ENCODE results near the gene CNRIP1.
"Not testable (repeated sequence)": the region's sequence is repeated elsewhere in the genome, so short reads cannot be mapped to it uniquely, and the experiment has no call there.

Gene CNRIP1, protein sequence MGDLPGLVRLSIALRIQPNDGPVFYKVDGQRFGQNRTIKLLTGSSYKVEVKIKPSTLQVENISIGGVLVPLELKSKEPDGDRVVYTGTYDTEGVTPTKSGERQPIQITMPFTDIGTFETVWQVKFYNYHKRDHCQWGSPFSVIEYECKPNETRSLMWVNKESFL

GRCh38 chr2:68319398-68320117 lies at the start of gene CNRIP1:
Gene CNRIP1 (minus strand): TSS chr2:68319949. CDS start chr2:68319400, 549 bp downstream.
- no peak for DNase-seq

GRCh38 chr2:68369337-68369734 lies 49.6 kb upstream of the CNRIP1 start:
- no peak for DNase-seq

GRCh38 chr2:68368654-68369336 lies 49.0 kb upstream of the CNRIP1 start:
- DNase-seq, result no peak

DNA sequence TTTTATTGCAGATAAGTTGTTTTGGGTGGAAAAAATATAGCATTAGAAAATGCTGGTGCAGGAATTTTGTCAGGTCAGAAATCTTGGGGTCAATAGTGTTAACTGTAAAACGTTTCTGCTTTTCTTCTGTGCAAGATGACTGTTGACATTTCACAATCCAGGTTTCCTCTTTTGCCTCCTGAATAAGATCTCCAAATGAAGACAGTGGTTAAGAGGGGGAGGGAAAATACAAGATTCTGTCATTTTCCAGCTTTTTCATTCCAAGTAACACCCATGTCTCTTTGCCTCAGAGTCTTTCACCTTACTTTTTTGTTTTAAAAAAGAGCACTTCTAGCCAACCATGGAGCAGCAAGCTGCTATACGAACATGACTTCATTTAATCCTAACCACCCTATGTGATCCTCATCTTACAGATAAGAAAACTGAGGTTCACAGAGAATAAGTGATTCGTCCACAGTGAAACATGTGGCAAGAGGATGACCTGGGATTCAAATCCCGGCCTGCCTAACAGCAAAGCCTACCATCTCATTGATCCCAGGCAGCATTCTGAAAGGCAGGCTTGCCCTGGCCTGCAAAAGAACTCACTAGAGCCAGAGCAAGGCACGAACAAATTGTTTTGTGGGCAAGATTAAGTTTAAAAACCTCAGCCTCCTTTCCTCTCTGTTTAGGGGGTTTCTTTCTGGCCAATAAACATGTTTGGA lies 48.4 kb upstream of the CNRIP1 start:
- DNase-seq, result no peak

- DNase-seq, result peak; percentile 16
Measured at GRCh38 chr2:68366083-68366560, 46.4 kb upstream of the CNRIP1 start.

- DNase-seq, result peak; percentile 71
Measured at GRCh38 chr2:68365087-68365486, 45.3 kb upstream of the CNRIP1 start, which contains the start of gene PLEK. Gene PLEK (plus strand): TSS chr2:68365282. CDS start chr2:68365352, 70 bp downstream.

- no peak for DNase-seq
Measured at GRCh38 chr2:68363721-68364120, 44.0 kb upstream of the CNRIP1 start.

- no peak for DNase-seq
Measured at GRCh38 chr2:68362749-68363148, 43.0 kb upstream of the CNRIP1 start.

- DNase-seq, result peak; percentile 74
Measured at GRCh38 chr2:68362069-68362468, 42.3 kb upstream of the CNRIP1 start.

- DNase-seq, result no peak
Measured at GRCh38 chr2:68359889-68360288, 40.1 kb upstream of the CNRIP1 start.

DNA sequence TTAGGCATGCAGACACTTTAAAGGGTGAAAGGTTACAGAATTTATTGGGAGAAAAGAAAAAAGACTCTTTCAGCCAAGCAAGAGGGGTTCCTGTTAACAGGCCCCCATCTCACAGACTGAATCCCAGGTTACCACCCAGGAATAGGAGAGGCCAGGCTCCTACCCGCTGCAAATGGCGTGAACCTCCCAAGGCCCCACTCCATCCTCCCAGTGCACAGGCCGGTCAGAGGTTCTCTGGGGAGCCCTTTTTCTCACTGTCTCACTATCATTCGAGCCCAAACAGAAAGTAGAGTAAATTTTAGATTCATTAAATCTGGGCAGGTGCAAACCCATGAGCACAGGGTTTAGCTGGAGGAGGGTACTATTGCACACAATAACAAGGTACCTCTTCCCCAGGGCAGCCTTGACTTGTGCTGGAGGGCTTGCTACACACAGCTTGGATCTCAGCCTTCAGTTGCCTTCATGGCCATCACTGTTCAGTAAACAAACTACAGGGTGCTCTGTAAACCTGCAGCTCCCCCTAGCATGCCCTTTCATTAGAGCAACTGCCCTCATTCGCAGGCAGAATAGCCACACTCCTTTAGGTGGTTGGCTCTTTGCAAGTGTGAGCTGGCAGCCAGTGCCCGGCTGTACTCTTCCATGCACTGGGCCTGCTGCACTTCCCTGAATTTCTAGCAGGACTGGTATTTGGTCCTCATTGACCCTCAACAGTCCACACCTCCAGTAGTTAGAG lies 38.0 kb upstream of the CNRIP1 start:
- peak; percentile 34 for DNase-seq

GRCh38 chr2:68356599-68357239 lies 37.0 kb upstream of the CNRIP1 start:
- DNase-seq, result no peak

- DNase-seq, result no peak
Measured at GRCh38 chr2:68352651-68353391, 33.1 kb upstream of the CNRIP1 start.

DNA sequence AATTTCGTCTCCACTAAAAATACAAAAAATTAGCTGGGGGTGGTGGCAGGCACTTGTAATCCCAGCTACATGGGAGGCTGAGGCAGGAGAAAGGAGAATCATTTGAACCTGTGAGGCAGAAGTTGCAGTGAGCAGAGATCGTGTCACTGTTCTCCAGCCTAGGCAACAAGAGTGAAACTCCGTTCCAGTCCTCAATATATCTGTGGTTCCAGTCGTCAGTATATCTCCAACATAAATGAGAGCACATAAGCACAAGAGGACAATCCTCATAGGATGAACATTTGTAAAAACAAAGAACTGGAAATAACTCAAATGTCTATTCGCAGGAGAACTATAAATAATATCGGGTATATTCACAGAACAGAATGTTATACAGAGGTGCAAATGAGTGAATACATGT lies 32.2 kb upstream of the CNRIP1 start:
- no peak for DNase-seq

DNA sequence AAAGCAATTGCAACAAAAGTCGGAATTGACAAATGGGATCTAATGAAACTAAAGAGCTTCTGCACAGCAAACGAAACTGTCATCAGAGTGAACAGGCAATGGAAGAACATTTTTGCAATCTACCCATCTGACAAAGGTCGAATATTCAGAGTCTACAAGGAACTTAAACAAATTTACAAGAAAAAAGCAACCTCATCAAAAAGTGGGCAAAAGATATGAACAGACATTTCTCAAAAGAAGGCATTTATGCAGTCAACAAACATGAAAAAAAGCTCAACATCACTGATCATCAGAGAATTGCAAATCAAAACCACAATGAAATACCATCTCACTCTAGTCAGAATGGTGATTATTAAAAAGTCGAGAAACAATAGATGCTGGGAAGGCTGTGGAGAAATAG lies 29.3 kb upstream of the CNRIP1 start:
- DNase-seq, result not testable (repeated sequence)

GRCh38 chr2:68345129-68345875 lies 25.6 kb upstream of the CNRIP1 start:
- DNase-seq, result no peak

DNA sequence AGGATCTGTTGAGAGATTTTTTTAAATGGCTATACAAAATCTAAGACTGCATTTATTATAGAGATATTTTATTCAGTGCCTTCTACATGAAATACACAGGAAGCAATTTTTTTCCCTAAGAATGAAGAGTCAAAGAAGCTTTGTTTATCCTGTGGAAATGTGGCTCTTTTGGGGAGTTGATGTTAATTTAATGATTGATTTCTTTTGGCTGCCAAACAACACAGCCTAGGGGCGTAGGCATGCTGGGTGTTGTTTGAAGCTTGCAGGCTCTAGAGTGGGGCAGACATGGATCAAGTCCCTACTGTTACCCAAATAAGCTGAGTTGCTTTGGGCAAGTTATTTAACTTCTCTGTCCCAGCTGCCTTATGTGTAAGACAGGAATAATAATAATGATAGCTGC lies 24.3 kb upstream of the CNRIP1 start:
- DNase-seq, result no peak

GRCh38 chr2:68342470-68342869 lies 22.7 kb upstream of the CNRIP1 start:
- no peak for DNase-seq

GRCh38 chr2:68341583-68341982 lies 21.8 kb upstream of the CNRIP1 start:
- DNase-seq, result no peak

DNA sequence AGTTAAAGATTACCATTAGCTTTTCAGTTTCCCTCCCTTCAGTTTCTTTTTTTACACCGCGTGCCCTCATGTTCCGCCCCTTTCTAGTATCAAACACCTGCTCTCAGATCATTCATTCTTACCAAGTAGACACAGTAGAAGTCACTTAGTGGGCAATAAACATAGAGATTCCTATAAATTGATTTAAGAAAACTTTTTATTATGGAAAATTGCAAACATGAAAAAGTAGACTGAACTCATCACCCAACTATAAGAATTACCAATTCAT lies 21.2 kb upstream of the CNRIP1 start:
- no peak for DNase-seq
